Measurements from ENCODE around the gene TTC9C. TPM values are rescaled to one million over a fixed set of nuclear protein-coding genes. Genes with fewer than 3 reads are reported as not detected.
A peak's percentile ranks its signal among the peaks of the same experiment; 100 is the strongest.

TTC9C gene
- total RNA-seq, 1 experiment from 2014 or later, result 48.7 TPM

- TF ChIP-seq PRDM15 (CRISPR knock-in tag; IDR thresholded peaks at IDR 0.05) (no peak), ATF1 (CRISPR knock-in tag; IDR thresholded peaks at IDR 0.05) (no peak), ESRRA (CRISPR knock-in tag; IDR thresholded peaks at IDR 0.05; ENCODE audit: borderline replicate concordance) (0 out of 2 replicates have a peak, but pooled peaks have one; percentile 49), GABPB1 (CRISPR knock-in tag; IDR thresholded peaks at IDR 0.05) (peak; percentile 63; the same call in 1 of the 2 replicates), ZNF281 (CRISPR knock-in tag; IDR thresholded peaks at IDR 0.05) (peak; percentile 89; the same call in 1 of the 2 replicates), STAT6 (CRISPR knock-in tag; conservative IDR thresholded peaks at IDR 0.05; ENCODE audit: low read depth) (no peak), NR2C2 (CRISPR knock-in tag; IDR thresholded peaks at IDR 0.05) (peak; percentile 55; the same call in 1 of the 2 replicates), CTCF (IDR thresholded peaks at IDR 0.05) (no peak), NFYB (CRISPR knock-in tag; conservative IDR thresholded peaks at IDR 0.05; ENCODE audit: low read depth) (no peak), ATF6 (CRISPR knock-in tag; IDR thresholded peaks at IDR 0.05) (no peak), SMAD3 (CRISPR knock-in tag; IDR thresholded peaks at IDR 0.05; ENCODE audit: borderline replicate concordance) (no peak), TEAD1 (CRISPR knock-in tag; IDR thresholded peaks at IDR 0.05) (peak; percentile 84; the same call in 1 of the 2 replicates), ARID4B (CRISPR knock-in tag; IDR thresholded peaks at IDR 0.05; ENCODE audit: borderline replicate concordance) (no peak; the same call in 1 of the 2 replicates), TP53 (CRISPR knock-in tag; IDR thresholded peaks at IDR 0.05) (0 out of 2 replicates have a peak, but pooled peaks have one; percentile 56), MYBL2 (CRISPR knock-in tag; IDR thresholded peaks at IDR 0.05) (0 out of 2 replicates have a peak, but pooled peaks have one; percentile 43), ELF4 (CRISPR knock-in tag; IDR thresholded peaks at IDR 0.05; ENCODE audit: low read depth) (0 out of 2 replicates have a peak, but pooled peaks have one; percentile 41)
These were observed 968 bp upstream of the TTC9C start, which contains the start of gene HNRNPUL2 (continued) for GRCh38 chr11:62727165-62727871.
